ENCODE measurements around the gene HMGN1.
"Not testable (repeated sequence)": the region's sequence is repeated elsewhere in the genome, so short reads cannot be mapped to it uniquely, and the experiment has no call there.

Gene HMGN1, protein sequence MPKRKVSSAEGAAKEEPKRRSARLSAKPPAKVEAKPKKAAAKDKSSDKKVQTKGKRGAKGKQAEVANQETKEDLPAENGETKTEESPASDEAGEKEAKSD

DNA sequence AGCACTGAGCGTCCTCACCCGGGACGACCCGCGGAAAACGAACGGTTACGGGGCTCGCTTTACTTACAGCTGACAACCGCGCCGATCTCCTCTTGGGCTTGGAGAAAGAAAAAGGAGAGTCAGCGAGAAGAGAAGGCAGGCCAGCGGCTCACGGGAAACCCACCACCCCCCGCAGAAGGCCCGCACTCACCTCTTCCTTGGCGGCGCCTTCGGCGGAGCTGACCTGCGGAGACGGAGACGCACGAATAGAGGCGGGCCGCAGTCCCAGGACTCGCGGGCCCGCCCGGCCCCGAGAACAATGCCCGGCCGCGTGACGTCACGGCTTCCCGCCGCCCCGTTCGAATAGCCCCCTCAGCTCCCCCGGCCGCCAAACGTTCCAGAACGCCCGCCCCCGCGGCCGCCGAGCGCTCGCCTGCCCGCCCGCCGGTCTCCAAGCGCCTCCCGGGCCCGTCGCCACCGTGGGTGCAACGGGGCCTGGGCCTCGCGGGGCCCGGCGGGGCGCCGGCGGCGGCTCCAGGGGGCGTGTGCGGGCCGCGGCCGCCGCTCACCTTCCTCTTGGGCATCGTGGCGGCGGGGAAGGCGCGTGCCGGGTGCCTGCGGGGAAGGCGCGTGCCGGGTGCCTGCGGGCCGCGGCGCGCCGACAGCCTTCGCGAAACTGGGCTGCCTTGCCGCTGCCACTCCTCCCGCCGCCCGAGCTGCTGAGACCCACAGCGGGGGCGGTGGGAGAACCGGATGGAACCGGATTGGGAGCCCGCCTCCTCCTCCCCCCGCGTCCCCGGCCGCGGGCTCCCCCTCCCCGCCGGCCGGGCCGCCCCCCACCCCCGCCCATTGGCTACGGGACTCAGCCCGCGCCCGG, at the start of gene HMGN1:
TSS of gene HMGN1 (minus strand) at position 734 of the 856 bp plus-strand sequence. CDS start at position 563, 171 bp downstream.
- DNase-seq = peak; percentile 87

GRCh38 chr21:39397646-39398385, 48.9 kb upstream of the HMGN1 start:
- no peak for DNase-seq

- no peak for DNase-seq
Observed at GRCh38 chr21:39392981-39393380, 44.1 kb upstream of the HMGN1 start.

- no peak for DNase-seq
Observed at GRCh38 chr21:39390212-39390765, 41.4 kb upstream of the HMGN1 start.

- no peak for DNase-seq
Observed at GRCh38 chr21:39388811-39389155, 39.9 kb upstream of the HMGN1 start.

DNA sequence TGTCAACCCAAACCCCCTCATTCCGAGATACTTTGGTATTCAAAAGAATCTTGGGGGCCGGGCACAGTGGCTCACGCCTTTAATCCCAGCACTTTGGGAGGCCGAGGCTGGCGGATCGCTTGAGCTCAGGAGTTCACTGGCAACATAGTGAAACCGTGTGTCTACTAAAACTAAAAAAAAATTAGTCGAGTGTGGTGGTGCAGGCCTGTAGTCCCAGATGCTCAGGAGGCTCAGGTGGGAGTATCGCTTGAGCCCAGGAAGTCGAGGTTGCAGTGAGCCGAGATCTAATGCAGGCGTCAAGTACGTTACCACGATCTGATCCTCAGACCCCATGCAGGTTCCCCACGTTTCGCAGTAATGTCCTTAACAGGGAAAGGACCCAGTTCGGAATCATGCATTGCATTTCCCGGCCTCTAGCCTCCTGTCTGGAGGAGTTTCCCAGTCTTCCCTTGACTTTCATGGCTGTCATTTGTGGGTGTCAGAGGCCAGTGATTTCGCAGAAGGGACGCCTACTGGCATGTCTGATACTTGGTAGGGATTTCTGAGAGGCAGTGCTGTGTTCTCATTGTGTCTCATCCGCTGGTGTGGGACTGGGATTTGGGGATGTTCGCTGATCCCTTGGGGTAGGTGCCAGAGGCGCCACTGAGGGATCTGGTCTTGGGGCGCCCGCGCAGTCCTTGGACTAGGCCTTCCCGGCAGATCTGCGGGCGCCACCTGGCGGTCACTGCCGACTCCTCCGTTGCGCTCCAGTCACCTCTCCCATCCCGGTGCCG, 39.3 kb upstream of the HMGN1 start:
- DNase-seq = peak; percentile 68

GRCh38 chr21:39387461-39388037, 38.7 kb upstream of the HMGN1 start:
- DNase-seq = peak; percentile 84

- no peak for DNase-seq
Observed at GRCh38 chr21:39386899-39387298, 38.0 kb upstream of the HMGN1 start.

DNA sequence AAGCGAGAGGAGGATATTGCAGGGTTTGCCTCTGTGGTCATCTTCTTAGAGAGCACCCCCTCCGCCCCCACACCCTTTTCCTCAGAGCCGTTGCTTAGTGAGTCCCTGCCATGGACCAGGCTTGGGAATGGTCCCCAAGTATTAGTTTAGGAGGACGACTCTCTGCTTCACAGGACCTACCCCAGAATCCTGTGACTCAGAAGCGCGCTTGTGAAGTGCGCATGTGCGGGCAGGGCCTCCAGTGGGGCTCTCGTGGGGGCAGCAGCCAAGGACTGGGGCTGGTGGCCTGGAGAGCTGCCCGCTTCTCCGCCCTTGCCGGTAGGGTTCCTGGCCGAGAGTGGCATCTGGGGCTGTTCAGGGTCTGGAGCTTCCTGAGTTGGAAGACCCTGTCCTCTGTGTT, 37.3 kb upstream of the HMGN1 start:
- no peak for DNase-seq

DNA sequence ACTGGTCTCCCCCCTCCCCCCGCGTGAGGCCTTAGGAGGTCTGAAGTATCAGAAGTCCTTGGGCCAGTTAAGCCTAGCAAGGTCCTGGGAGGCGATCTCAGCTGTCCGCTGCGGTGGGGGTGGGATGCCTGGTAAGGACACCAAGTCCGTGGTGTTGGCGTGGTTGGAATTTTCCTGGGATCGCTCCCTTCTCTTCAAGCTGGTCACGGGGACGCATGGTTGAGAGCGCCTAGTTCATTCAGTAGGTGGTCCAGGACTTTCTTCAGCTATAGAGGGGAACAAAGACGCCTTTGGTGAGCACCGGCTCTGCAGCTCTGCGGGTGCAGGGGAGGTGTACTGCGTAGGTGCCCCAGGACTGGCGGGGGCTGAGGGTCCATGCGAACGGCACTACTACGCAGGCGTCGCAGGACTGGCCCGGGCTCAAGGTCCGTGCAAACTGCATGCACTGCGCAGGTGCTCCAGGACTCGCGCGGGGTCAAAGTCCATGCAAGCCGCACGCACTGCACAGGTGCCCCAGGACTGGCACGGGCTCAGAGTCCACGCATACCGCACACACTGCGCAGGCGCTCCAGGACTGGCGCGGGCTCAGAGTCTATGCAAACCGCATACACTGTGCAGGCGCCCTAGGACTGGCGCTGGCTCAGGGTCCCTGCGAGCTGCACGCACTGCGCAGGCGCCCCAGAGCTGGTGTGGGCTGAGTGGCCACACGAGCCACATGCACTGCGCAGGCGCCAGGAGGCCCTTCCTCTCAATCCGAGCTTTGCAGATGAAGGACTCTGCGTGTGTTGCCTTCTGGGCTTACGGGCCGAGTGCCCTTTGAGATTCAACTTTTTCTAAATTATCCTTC, 36.6 kb upstream of the HMGN1 start:
- DNase-seq = no peak

DNA sequence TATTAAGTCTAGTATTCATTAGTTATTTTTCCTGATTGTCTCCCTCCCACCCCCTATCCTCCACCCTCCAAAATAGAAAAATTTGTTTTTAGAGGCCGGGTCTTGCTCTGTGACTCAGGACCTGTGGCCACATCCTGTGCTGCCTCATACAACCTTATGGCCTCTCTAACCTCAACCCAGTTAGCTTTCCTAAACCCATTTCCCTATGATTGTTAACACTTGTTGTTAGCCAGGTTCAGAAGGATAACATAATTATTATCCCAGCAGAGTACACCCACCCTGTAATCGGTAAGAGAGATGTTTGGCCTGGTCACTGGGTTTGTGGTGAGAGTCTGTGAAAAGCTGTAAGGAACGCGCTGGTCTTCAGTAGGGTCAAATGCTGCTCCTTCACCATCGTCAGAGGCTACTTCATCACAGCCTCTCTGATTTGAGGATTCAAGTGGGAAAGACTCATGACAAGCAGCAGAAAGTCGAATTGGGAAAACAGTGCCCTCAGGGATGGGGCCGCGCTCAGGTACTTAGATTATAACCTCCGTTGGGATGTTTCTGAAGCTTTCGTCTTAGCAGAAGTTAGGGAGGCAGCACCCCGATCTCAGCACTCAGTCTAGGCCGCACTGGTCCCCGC, 35.9 kb upstream of the HMGN1 start:
- DNase-seq = no peak

DNA sequence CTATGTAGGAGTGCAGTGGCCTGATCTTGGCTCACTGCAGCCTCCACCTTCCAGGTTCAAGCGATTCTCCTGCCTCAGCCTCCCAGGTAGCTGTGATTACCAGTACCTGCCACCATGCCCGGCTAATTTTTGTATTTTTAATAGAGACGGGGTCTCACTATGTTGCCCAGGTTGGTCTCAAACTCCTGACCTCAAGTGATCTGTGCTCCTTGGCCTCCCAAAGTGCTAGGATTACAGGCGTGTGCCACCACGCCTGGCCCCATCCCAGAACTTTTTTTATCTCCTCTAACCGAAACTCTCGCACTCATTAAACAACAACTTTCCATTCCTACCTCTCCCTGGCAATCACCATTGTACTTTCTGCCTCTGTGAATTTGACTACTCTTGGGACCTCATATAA, 33.2 kb upstream of the HMGN1 start:
- DNase-seq = not testable (repeated sequence)

- DNase-seq = peak; percentile 24
Observed at GRCh38 chr21:39381009-39381408, 32.1 kb upstream of the HMGN1 start.

DNA sequence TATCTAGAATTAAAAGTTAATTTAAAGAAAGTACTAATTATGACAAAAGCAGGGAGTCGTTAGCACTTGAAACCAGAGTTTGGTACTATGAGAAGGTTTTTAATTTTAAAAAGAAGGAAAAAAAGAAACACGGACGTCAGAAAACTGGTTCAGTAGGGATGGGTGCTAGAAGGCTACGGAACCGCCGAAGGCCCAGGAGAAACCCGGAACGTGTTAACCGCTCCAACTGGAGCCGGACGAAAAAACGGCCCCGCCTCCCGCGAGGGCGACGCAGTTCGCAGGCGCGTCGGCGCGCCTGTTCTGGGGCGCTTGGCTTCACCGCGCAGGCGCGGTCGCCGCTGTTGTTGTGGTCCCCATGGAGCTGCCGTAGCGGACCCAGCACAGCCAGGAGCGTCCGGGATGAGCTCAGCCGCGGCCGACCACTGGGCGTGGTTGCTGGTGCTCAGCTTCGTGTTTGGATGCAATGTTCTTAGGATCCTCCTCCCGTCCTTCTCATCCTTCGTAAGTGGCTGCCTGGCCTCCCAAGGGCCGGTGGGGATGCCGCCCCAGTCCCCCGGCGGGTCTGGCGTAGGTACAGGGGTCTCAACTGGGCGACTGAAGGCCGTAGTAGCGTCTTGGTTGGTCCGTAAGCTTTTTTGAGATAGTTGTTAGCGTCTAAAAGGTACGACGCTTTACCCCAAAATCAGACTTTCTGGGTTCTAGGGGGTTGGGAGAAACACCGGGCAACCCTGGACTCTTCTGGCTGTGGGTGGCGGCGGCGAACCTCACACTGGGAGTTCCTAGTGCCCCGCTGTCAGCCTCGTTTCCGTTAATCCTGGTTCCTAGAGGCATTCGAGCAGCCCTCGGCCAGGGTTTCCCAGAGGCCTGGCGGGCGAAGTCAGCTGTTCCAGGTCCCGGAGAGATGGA, 31.4 kb upstream of the HMGN1 start:
- DNase-seq = peak; percentile 73

- no peak for DNase-seq
Observed at GRCh38 chr21:39377444-39378050, 28.7 kb upstream of the HMGN1 start.

DNA sequence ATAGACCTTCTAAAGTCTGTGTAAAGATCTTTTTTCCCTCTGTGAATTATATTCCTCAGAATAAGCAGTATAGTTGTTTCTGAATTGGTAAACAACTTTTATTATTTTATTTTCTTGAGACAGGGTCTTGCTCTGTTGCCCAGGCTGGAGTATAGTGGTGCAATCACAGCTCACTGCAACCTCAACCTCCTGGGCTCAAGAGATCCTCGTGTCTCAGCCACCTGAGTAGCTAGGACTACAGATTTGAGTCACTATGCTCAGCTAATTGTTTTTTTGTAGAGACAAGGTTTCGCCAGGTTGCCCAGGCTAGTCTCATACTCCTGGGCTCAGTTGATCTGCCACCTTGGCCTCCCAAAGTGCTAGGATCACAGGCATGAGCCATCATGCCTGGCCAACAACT, 26.6 kb upstream of the HMGN1 start:
- no peak for DNase-seq

GRCh38 chr21:39374046-39374445, 25.2 kb upstream of the HMGN1 start:
- DNase-seq = no peak

GRCh38 chr21:39373634-39374033, 24.7 kb upstream of the HMGN1 start:
- no peak for DNase-seq

GRCh38 chr21:39369896-39370288, 21.0 kb upstream of the HMGN1 start:
- DNase-seq = not testable (repeated sequence)

- no peak for DNase-seq
Observed at GRCh38 chr21:39367783-39368182, 18.9 kb upstream of the HMGN1 start.

Measured in DMS79 treated with DMSO at 0.1 percent for 48 hours (cell line).